Keratinocyte (primary cell): ENCODE results near the gene GNAT3. TPM values are rescaled to one million over a fixed set of nuclear protein-coding genes. Genes with fewer than 3 reads are reported as not detected.

Experiments used
- DNase-seq: peaks from one replicate; pipeline ENCODE4 v3.0.0-alpha.2; 2011; ENCODE audit warnings: low read depth, missing footprints, low spot score
- FAIRE-seq: peaks from 2 replicates; lab custom pipeline; 2011; peaks lifted over from hg19 to GRCh38; lab: Jason Lieb, UNC
- H2AFZ ChIP-seq: 2 replicates; pipeline ENCODE4 v1.6.0; 2012; ENCODE audit warnings: low read length, control low read depth, inconsistent platforms; ENCODE audit not compliant: control insufficient read depth
- H3K27ac ChIP-seq: 2 replicates; pipeline ENCODE4 v1.5.1; 2011; ENCODE audit warnings: low read length; ENCODE audit not compliant: control insufficient read depth, insufficient read depth
- H3K27me3 ChIP-seq: 3 replicates; pipeline ENCODE4 v1.6.0; 2011; ENCODE audit warnings: low read length; ENCODE audit not compliant: control insufficient read depth, insufficient read depth; ENCODE audit errors: extremely low read depth
- H3K36me3 ChIP-seq, 2 experiments: 2 replicates in 1 of 2; 3 replicates in 1 of 2; pipeline ENCODE4 v1.5.1; 2011; ENCODE audit warnings: low read length in 2 of 2, mild to moderate bottlenecking in 1 of 2; ENCODE audit not compliant: control insufficient read depth in 2 of 2, insufficient read depth in 2 of 2; ENCODE audit errors: extremely low read depth in 1 of 2
- H3K4me1 ChIP-seq: 3 replicates; pipeline ENCODE4 v1.5.1; 2011; ENCODE audit warnings: low read length; ENCODE audit not compliant: control insufficient read depth, insufficient read depth; ENCODE audit errors: extremely low read depth
- H3K4me2 ChIP-seq: 3 replicates; pipeline ENCODE4 v1.6.0; 2011; ENCODE audit warnings: low read depth, low read length; ENCODE audit not compliant: control insufficient read depth, insufficient read depth; ENCODE audit errors: extremely low read depth
- H3K4me3 ChIP-seq, 3 experiments: fragments of 200-600 bp in 1 of 3; sonication (generic) in 1 of 3; 2 replicates in 2 of 3; 3 replicates in 1 of 3; pipeline ENCODE4 v1.5.1; 2011 to 2016; ENCODE audit warnings: low read length in 3 of 3, mild to moderate bottlenecking in 3 of 3, control low read depth in 2 of 3, inconsistent platforms in 1 of 3, low read depth in 1 of 3, mixed read lengths in 1 of 3, mixed run types in 1 of 3, moderate library complexity in 1 of 3; ENCODE audit not compliant: control insufficient read depth in 2 of 3, insufficient read depth in 2 of 3; ENCODE audit errors: extremely low read depth in 1 of 3
- H3K79me2 ChIP-seq: 2 replicates; pipeline ENCODE4 v1.6.0; 2012; ENCODE audit warnings: low read length; ENCODE audit not compliant: control insufficient read depth, insufficient read depth
- H3K9ac ChIP-seq: 3 replicates; pipeline ENCODE4 v1.6.0; 2011; ENCODE audit warnings: low read length; ENCODE audit not compliant: control insufficient read depth, insufficient read depth; ENCODE audit errors: extremely low read depth
- H3K9me1 ChIP-seq: 3 replicates; pipeline ENCODE4 v1.6.0; 2011; ENCODE audit warnings: low read length; ENCODE audit not compliant: control insufficient read depth, insufficient read depth; ENCODE audit errors: extremely low read depth
- H3K9me3 ChIP-seq: 2 replicates; pipeline ENCODE4 v1.5.1; 2012; ENCODE audit warnings: low read depth, low read length; ENCODE audit not compliant: control insufficient read depth
- H4K20me1 ChIP-seq: 3 replicates; pipeline ENCODE4 v1.6.0; 2011; ENCODE audit warnings: low read length; ENCODE audit not compliant: control insufficient read depth, insufficient read depth; ENCODE audit errors: extremely low read depth
- EZH2 ChIP-seq: IDR thresholded peaks from one replicate; pipeline ENCODE4 v1.6.1; 2012; ENCODE audit warnings: inconsistent platforms, mild to moderate bottlenecking, low read length, moderate library complexity
- dilution Hi-C: fragments of 300-500 bp; cut with MboI; formaldehyde crosslinking; loops from one replicate; pipeline ENCODE4 v1.7.0; 2020; ENCODE audit warnings: low sequenced_read_pairs; ENCODE audit not compliant: extremely low pct_ligation_motif_present
- polyA plus RNA-seq, 5 experiments: library from polyadenylated mRNA; depleted of rRNA in 3 of 5; stranded (reverse) in 3 of 5; stranded (forward) in 1 of 5; unstranded in 1 of 5; fragments of >200 nt; gene quantifications; 1 replicate in 1 of 5; 2 replicates in 3 of 5; 3 replicates in 1 of 5; pipeline versions ENCODE4 v1.2.1 to v1.2.3, GENCODE V29; 2011 to 2012; ENCODE audit warnings: missing spikeins in 2 of 5, low read depth in 1 of 5, low replicate concordance in 1 of 5
- TF ChIP-seq, protein P1 (sequence below), 3 experiments: IDR thresholded peaks in 1 of 3; conservative IDR thresholded peaks in 1 of 3; optimal IDR thresholded peaks in 1 of 3; 2 replicates in 2 of 3; 3 replicates in 1 of 3; pipeline versions ENCODE3 to v1.5.1; 2011; ENCODE audit warnings: low read length in 3 of 3, mild to moderate bottlenecking in 3 of 3, moderate library complexity in 2 of 3, control low read depth in 1 of 3, inconsistent platforms in 1 of 3; ENCODE audit not compliant: insufficient read depth in 2 of 3; ENCODE audit errors: extremely low read depth in 1 of 3

Gene GNAT3
- polyA plus RNA-seq, 1 donor (not counting 4 experiments of a cell fraction or from before 2014, with no cell fraction given): not detected

GRCh38 chr7:80411621-80412020 lies 100.2 kb downstream of the GNAT3 start:
- no peak overlapping the region for H3K27ac ChIP-seq
- H3K9me3 ChIP-seq: no peaks in the 10 kb centered on the region
- H3K4me1 ChIP-seq: peaks cover 15% of the 10 kb centered on the region
- dilution Hi-C loops: no loop called here
- FAIRE-seq: peak; percentile 49
- H4K20me1 ChIP-seq: no peaks in the 10 kb centered on the region
- no peak overlapping the region for H3K4me3 ChIP-seq
- no peaks in the 10 kb centered on the region for H3K36me3 ChIP-seq
- DNase-seq: no peak
- H2AFZ ChIP-seq: no peak overlapping the region
- no peak for TF ChIP-seq EZH2
- TF ChIP-seq, protein P1, sequence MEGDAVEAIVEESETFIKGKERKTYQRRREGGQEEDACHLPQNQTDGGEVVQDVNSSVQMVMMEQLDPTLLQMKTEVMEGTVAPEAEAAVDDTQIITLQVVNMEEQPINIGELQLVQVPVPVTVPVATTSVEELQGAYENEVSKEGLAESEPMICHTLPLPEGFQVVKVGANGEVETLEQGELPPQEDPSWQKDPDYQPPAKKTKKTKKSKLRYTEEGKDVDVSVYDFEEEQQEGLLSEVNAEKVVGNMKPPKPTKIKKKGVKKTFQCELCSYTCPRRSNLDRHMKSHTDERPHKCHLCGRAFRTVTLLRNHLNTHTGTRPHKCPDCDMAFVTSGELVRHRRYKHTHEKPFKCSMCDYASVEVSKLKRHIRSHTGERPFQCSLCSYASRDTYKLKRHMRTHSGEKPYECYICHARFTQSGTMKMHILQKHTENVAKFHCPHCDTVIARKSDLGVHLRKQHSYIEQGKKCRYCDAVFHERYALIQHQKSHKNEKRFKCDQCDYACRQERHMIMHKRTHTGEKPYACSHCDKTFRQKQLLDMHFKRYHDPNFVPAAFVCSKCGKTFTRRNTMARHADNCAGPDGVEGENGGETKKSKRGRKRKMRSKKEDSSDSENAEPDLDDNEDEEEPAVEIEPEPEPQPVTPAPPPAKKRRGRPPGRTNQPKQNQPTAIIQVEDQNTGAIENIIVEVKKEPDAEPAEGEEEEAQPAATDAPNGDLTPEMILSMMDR (optimal IDR thresholded peaks at IDR 0.05 in 1 of 3, IDR thresholded peaks at IDR 0.05 in 1 of 3, conservative IDR thresholded peaks at IDR 0.05 in 1 of 3; ENCODE audit: extremely low read depth in 1 of 3, insufficient read depth in 2 of 3, low read length in 3 of 3): no peak
- H3K4me2 ChIP-seq: no peak overlapping the region
- no peaks in the 10 kb centered on the region for H3K27me3 ChIP-seq
- H3K9me1 ChIP-seq: no peaks in the 10 kb centered on the region
- no peaks in the 10 kb centered on the region for H3K79me2 ChIP-seq
- H3K9ac ChIP-seq: no peak overlapping the region

GRCh38 chr7:80410081-80410480 lies 101.8 kb downstream of the GNAT3 start:
- Histone ChIP-seq H3K9me3 (no peaks in the 10 kb centered on the region), H3K9ac (no peak overlapping the region), H3K9me1 (no peaks in the 10 kb centered on the region), H3K4me3 (no peak overlapping the region), H2AFZ (no peak overlapping the region), H3K79me2 (no peaks in the 10 kb centered on the region), H3K4me2 (no peak overlapping the region), H3K4me1 (peaks cover 10% of the 10 kb centered on the region), H3K27me3 (no peaks in the 10 kb centered on the region), H3K36me3 (no peaks in the 10 kb centered on the region), H3K27ac (no peak overlapping the region), H4K20me1 (no peaks in the 10 kb centered on the region)
- FAIRE-seq: no peak
- dilution Hi-C loops: no loop called here
- DNase-seq: no peak
- TF ChIP-seq, protein P1 (optimal IDR thresholded peaks at IDR 0.05 in 1 of 3, IDR thresholded peaks at IDR 0.05 in 1 of 3, conservative IDR thresholded peaks at IDR 0.05 in 1 of 3; ENCODE audit: extremely low read depth in 1 of 3, insufficient read depth in 2 of 3, low read length in 3 of 3): no peak
- no peak for TF ChIP-seq EZH2

Other genes with a start within 250 kb of the GNAT3 start
- gene CD36, start 126.6 kb upstream of the GNAT3 start, polyA plus RNA-seq: 0.05 to 1.1 TPM (median 0.59 TPM) in 3 replicates